ENCODE data around the gene HOXC12. TPM values are rescaled to one million over a fixed set of nuclear protein-coding genes. Genes with fewer than 3 reads are reported as not detected.

Gene HOXC12
- total and polyA plus RNA-seq, 2 donors = 0.04 TPM; not detected in 1

DNA sequence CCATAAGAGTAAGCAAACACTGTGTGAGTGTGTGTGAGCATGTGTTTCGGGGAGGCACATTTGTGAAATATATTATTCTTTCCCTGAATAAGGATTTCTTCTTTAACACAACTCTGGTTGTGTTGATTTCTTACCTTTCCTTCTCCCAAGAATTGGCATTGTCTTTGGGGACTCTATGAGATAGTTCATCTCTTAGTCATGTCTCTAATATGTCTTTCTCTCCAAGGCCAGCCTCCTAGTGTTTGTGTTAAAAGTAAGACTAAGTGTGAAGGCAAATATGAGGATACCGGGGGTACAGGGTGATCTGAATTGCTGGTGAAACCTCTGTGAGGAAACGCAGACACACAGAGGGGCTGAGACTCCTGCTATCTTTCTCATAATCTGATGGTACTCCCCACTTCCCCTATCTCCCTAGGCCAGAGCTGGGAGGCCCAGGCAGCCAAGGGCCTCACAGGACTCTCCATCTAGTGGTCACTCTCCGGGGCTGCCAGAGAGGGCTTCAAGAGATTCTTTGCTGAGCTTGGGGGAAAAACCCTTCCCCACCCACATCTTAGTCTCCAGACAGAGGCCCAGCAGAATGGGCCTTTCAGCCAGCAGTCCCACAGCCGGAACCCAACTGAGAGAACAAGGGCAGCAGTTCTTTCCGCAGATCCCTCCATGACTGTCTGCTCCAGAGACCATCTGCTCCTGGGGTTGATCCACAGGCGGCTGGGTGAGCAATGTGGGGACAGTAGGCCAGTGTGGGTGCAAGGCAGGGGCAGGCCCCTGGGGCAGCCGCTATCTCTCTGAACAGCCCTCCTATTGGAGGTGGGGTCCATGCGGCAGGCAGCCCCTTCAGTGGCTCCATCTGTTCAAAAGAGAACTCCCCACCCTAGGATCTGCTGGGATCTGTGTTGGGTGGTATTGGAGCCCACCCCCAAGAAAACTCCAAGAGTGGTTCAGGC lies 5.8 kb upstream of the HOXC12 start:
- H3K4me3 ChIP-seq (ENCODE audit: low read depth, low read length) = no peak overlapping the region
- no peaks in the 10 kb centered on the region for H3K4me1 ChIP-seq (ENCODE audit: insufficient read depth)
- no peaks in the 10 kb centered on the region for H3K36me3 ChIP-seq (ENCODE audit: insufficient read depth)
- DNase-seq (ENCODE audit: extremely low spot score) = no peak
- WGBS = 69% methylated on average over 9 of the region's 9 CpGs
- no peak overlapping the region for H3K27ac ChIP-seq (ENCODE audit: low read depth)

DNA sequence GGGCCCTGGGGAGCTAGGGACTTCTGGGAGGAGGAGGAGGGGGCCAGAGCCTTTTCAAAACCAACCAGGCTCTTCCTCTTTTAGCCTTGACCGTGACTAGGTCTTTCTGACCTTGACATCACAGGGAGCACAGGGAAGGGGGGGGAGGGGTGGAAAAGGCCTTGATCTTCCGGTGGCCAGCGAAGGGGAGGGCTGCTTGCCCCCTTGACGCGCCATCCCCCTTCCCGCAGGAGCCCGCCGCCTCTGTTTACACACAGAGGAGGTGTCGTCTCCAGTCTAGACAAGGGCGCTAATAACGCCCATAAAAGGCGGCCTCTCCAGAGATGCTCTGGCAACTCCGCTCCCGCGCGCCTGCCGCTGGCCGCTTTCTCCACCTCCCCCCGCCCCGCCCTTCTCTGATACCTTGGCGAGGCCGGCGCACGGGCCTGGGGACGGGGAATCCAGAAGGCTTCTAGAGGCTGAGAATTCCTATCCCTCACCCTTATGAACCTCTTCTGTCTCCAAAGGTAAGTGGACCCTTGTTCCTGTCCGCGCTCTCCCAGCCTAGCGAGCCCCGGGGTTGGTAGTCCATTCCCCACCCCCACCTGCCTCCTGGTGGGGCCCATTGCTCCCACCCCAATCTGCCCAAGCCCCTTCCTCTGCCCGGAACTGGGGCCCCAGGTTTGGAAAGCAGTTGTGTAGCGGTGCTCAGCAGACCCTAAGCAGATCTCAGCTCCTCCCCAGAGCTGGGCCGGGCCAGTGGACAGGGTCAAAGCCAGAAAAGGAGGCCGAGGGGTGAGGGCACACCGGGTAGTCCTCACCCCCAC lies 4.9 kb upstream of the HOXC12 start:
- 11% methylated on average over 34 of the region's 34 CpGs for WGBS
- Histone ChIP-seq H3K4me3 (ENCODE audit: low read depth, low read length) (no peak overlapping the region), H3K36me3 (ENCODE audit: insufficient read depth) (no peaks in the 10 kb centered on the region), H3K27ac (ENCODE audit: low read depth) (no peak overlapping the region), H3K4me1 (ENCODE audit: insufficient read depth) (no peaks in the 10 kb centered on the region)
- DNase-seq (ENCODE audit: extremely low spot score) = no peak

DNA sequence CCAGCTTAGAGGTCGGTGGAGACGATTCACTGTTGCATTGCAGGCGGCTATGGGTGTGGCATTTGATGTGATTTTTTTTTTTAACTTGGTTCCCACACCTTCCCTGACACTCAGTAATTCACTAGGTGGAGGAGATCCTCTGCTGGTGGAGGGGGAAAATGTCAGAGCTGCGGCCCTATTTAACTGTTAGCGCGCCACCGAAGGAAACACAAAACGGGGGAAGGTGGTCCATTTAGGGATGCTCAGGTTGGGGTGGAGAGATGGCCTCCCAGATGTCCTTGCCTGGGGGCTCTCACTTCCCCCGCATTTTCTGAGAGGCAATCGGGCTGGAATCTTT lies 4.3 kb upstream of the HOXC12 start:
- DNase-seq (ENCODE audit: extremely low spot score) = no peak
- Histone ChIP-seq H3K4me1 (ENCODE audit: insufficient read depth) (no peaks in the 10 kb centered on the region), H3K27ac (ENCODE audit: low read depth) (no peak overlapping the region), H3K36me3 (ENCODE audit: insufficient read depth) (no peaks in the 10 kb centered on the region), H3K4me3 (ENCODE audit: low read depth, low read length) (no peak overlapping the region)
- 14% methylated on average over 10 of the region's 10 CpGs for WGBS

DNA sequence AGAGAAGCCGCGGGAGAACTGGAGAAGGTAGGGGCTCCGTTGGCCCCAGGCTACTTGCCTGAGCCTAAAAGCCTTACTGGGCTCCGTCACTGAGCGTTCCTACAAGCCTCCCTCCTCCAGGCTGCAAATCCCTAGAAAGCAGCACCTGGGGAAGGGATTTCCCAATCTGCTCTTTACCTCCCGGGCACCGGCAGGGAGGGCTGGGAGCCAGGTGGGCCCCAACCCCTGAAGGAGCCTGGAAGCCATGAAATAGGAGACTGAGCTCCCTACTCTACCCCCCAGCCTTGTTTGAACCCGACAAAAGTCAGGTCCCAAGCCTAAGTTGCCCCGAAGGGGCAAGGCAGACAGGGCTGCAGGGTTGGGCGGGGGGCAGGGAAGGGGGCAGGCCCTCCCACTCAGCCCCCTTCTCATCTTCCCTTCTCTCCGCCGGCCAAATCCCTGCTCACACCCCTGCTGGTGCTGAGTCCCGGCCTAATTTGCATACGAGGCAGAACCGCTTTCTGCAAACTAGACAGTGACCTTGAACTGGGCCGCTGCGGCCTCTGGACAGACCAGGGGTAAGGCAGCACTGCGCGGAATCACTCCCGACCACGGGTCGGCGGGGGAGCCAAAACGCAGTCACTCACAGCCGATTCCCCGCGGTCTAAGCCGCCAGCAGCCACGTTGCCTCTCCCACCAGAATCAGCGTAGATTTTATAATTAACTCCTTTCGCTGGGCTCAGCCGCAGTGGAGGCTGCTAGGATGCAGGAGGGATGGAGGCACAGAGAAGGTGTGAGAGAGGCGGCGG lies 3.7 kb upstream of the HOXC12 start:
- no peak overlapping the region for H3K4me3 ChIP-seq (ENCODE audit: low read depth, low read length)
- no peak for DNase-seq (ENCODE audit: extremely low spot score)
- H3K27ac ChIP-seq (ENCODE audit: low read depth) = no peak overlapping the region
- WGBS = 17% methylated on average over 34 of the region's 34 CpGs
- H3K4me1 ChIP-seq (ENCODE audit: insufficient read depth) = no peaks in the 10 kb centered on the region
- no peaks in the 10 kb centered on the region for H3K36me3 ChIP-seq (ENCODE audit: insufficient read depth)

DNA sequence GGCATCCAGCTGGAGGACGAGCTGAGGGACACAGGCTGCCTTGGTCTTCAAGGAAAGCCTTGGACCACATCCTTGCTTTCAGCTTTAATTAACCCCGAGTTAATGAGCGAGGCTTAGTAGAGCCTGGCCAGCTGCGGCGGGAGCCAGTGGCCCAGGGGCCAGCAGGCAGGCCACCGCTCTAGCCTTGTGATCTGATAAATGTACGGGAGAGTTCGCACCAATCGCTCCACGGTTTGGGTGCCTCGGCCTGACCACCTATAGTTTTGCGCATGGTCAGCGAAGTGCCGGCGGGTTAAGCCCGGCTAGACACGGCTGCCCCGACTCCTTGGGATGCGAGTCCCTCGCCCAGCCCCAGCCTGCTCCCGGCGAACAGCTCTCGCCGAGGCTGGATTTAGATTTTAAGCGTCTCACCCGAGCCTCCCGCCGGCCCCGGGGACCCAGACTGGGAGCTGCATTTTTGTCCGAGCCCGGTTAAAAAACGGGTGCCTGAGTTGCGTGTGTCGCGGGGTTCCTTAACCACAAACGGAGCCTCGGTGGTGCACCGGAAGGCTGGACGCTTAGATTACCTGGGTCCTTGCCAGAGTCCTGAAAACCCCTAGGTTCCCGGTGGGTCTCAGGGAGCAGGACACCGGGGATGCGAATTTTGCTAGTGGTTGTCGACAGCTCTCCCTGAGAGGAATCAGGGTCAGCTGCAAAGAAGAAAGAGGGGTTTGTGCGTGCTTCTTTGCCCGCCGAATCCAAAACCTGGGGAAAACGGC lies 2.9 kb upstream of the HOXC12 start:
- 11% methylated on average over 47 of the region's 47 CpGs for WGBS
- DNase-seq (ENCODE audit: extremely low spot score) = no peak
- H3K4me3 ChIP-seq (ENCODE audit: low read depth, low read length) = no peak overlapping the region

DNA sequence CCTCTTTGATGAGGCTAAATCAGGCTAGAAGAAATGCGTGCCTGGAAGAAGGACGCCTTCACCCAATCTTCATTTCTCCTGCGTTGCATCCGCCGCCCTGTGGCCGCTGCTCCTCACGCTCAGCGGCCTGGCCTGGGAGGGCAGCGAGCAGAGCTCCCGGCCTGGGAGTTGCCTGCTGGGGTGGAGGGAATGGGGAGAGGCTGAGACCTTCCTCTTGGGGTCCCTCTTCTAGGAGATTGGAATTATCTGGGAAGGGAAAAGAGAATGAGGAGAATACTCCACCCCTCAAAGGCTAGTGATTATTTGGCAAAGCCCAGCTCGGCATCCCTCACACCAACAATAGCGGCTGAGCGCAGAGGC lies 2.4 kb upstream of the HOXC12 start:
- Histone ChIP-seq H3K4me1 (ENCODE audit: insufficient read depth) (no peaks in the 10 kb centered on the region), H3K36me3 (ENCODE audit: insufficient read depth) (no peaks in the 10 kb centered on the region), H3K4me3 (ENCODE audit: low read depth, low read length) (no peak overlapping the region), H3K27ac (ENCODE audit: low read depth) (no peak overlapping the region)
- 38% methylated on average over 13 of the region's 13 CpGs for WGBS
- DNase-seq (ENCODE audit: extremely low spot score) = no peak

More for the DNA sequence above, 2.9 kb upstream of the HOXC12 start:
- Histone ChIP-seq H3K36me3 (ENCODE audit: insufficient read depth) (no peaks in the 10 kb centered on the region), H3K27ac (ENCODE audit: low read depth) (no peak overlapping the region), H3K4me1 (ENCODE audit: insufficient read depth) (no peaks in the 10 kb centered on the region)

DNA sequence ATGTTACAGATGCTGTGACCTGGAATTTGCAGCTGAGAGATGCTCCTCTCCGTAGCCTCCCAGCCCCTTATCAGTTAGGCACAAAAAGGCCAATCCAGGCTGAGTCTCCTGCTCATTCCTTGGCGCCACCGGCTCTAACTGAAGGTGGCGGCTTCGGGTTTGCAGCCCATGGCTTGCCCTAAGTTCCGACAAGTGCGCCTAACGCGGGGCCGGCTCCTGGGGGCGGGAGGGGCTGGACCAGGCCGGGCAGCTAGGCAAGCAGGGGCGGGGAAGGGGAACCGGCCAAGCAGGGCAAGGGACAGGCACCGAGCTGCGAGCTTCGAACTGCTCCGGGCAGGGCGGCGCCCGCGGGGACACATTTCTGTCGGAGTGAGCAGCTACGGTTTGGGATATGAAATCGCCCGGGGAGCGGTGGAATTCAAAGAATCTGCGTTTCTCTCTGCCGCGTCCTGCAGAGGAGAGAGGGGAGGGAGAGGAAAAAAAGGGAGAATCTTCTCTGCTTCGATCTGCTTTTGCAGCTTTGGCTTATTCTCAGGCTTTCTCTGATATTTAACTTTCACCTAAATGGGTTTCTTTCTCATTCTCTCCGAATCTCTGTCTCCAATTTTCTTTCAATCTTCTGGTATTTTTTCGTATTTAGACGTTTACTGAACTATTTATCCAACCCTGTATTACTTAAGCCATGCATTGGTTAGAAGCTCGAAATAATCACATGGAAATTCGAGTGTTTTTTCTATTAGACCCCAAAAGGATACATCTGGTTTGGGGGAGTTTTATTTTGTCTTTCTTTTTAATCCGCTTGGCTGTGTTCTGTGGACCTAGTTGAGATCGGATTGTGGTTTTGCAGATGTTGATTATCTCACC lies 1.6 kb upstream of the HOXC12 start:
- Histone ChIP-seq H3K4me1 (ENCODE audit: insufficient read depth) (no peaks in the 10 kb centered on the region), H3K27ac (ENCODE audit: low read depth) (no peak overlapping the region), H3K4me3 (ENCODE audit: low read depth, low read length) (no peak overlapping the region), H3K36me3 (ENCODE audit: insufficient read depth) (no peaks in the 10 kb centered on the region)
- no peak for DNase-seq (ENCODE audit: extremely low spot score)
- 16% methylated on average over 38 of the region's 38 CpGs for WGBS

DNA sequence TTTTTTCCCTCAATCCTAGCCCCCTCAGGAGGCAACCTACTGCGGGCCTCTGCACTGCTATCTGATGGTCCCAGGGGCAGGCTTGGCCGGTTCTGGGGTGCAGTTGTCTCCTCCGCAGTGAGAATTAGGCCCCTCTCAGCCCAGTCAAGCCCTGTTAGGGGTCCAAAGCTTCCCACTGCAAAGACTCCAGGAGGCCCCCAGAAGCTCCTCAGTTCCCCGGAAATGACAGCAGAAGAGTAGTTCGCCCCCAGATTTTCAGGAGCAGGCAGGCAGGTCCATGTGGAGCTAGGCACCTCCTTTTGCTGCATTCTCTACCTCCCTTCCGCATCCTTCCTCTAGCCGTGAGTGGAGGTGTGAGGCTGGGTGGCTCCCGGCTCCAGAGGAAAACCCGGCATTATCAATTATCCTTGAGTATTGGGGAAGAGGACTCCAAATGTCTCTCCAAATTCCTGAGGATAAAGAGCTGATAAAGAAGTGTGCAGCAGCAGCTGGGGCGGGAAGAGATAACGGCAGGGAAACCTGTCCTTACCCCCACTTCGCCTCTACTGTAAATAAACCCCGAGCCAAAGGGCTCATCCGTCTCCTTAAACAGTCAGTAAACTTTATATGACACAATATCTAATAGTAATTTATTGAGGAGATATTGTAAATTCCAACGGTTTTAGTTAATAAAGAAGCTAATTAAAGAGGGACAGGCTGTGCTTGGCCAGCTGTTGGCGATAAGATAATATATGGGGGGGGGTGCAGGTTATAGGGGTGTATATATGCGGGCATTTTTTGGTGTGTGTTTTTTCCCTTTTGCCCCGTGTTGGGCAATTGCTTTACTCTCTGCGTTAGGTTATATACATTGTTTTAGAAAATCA lies 641 bp upstream of the HOXC12 start:
- no peak for DNase-seq (ENCODE audit: extremely low spot score)
- no peaks in the 10 kb centered on the region for H3K4me1 ChIP-seq (ENCODE audit: insufficient read depth)
- no peaks in the 10 kb centered on the region for H3K36me3 ChIP-seq (ENCODE audit: insufficient read depth)
- 20% methylated on average over 19 of the region's 19 CpGs for WGBS
- no peak overlapping the region for H3K27ac ChIP-seq (ENCODE audit: low read depth)
- H3K4me3 ChIP-seq (ENCODE audit: low read depth, low read length) = no peak overlapping the region

DNA sequence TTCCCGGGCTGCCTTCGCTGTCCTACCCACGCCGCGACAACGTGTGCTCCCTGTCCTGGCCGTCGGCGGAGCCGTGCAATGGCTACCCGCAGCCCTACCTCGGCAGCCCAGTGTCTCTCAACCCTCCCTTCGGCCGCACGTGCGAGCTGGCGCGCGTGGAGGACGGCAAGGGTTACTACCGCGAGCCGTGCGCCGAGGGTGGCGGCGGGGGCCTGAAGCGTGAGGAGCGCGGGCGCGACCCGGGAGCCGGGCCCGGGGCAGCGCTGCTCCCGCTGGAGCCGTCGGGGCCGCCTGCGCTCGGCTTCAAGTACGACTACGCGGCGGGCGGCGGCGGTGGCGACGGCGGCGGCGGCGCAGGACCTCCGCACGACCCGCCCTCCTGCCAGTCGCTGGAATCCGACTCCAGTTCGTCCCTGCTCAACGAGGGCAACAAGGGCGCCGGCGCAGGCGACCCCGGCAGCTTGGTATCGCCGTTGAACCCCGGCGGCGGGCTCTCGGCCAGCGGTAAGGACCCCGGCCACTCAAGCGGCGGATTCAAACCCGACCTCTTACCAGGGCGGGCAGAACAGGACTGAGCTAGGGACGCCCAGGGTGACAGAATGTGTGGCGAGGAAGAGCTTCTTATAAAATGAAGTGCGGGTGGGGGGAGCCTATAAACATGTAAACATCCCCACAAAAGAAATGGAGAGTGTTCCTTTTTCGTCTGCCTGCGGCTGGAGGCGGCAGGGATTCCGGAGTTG lies 503 bp downstream of the HOXC12 start:
- no peaks in the 10 kb centered on the region for H3K4me1 ChIP-seq (ENCODE audit: insufficient read depth)
- DNase-seq (ENCODE audit: extremely low spot score) = no peak
- H3K36me3 ChIP-seq (ENCODE audit: insufficient read depth) = no peaks in the 10 kb centered on the region
- no peak overlapping the region for H3K4me3 ChIP-seq (ENCODE audit: low read depth, low read length)
- 4% methylated on average over 86 of the region's 86 CpGs for WGBS
- H3K27ac ChIP-seq (ENCODE audit: low read depth) = no peak overlapping the region

DNA sequence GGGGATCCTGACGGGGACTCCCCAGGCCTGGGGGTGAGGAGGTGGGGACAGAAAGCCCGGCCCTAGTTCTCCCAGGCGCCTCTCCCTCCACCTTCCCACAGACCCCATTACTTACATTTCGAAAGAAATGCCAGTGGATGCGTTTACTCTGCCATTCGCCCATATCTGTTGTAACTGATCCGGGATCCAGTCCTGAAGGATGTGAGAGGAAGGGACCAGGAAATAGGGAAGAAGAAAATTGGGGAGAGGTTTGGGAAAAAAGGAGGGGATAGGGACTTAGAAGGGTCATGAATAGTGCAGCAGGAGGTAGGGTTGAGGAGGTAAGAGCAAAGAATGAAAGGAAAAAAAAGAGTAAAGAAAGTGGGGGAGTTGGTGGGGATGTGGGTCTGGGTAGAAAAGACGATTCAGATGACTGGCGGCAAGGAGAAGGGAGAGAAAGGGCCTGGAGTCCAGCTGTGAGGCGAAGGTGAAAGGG lies 1.1 kb downstream of the HOXC12 start:
- DNase-seq (ENCODE audit: extremely low spot score) = no peak
- Histone ChIP-seq H3K36me3 (ENCODE audit: insufficient read depth) (no peaks in the 10 kb centered on the region), H3K4me1 (ENCODE audit: insufficient read depth) (no peaks in the 10 kb centered on the region), H3K4me3 (ENCODE audit: low read depth, low read length) (no peak overlapping the region), H3K27ac (ENCODE audit: low read depth) (no peak overlapping the region)
- WGBS = 32% methylated on average over 10 of the region's 10 CpGs

DNA sequence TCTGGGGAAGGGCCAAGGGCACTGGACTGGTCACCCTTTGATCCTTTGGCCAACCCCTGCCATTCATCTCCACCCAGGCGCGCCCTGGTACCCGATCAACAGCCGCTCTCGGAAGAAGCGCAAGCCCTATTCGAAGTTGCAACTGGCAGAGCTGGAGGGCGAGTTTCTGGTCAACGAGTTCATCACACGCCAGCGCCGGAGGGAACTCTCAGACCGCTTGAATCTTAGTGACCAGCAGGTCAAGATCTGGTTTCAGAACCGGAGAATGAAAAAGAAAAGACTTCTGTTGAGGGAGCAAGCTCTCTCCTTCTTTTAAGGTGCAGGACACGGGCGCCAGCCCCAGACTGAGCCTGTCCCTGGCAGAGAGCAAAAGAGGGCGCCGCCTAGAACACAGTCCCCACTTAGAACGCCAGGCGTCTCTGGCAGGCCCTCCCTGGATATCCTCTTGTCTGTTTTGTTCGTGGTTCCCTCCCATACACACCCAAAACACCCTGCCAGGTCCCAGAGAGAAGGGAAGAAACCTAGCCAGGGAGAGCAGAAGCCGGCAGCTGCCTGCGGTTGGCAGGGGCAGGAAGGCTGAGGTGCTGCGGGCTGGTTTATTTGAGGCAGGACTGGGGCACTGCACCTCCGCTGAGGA lies 1.7 kb downstream of the HOXC12 start:
- WGBS = 42% methylated on average over 25 of the region's 25 CpGs
- no peak for DNase-seq (ENCODE audit: extremely low spot score)
- H3K4me3 ChIP-seq (ENCODE audit: low read depth, low read length) = no peak overlapping the region
- H3K36me3 ChIP-seq (ENCODE audit: insufficient read depth) = no peaks in the 10 kb centered on the region
- no peak overlapping the region for H3K27ac ChIP-seq (ENCODE audit: low read depth)
- no peaks in the 10 kb centered on the region for H3K4me1 ChIP-seq (ENCODE audit: insufficient read depth)
